Gastroesophageal sphincter (tissue), 3 donors: ENCODE results near the gene NISCH.

Source experiments
- EP300 ChIP-seq: sonication (generic); formaldehyde crosslinking; IDR thresholded peaks from one replicate; pipeline ENCODE4 v1.6.1; 2017; ENCODE audit warnings: antibody characterized with exemption, mild to moderate bottlenecking
- POLR2A ChIP-seq, 2 donors: fragments of 450-650 bp; IDR thresholded peaks; one replicate each; pipeline ENCODE4 v1.6.1; 2017; ENCODE audit warnings: antibody characterized with exemption in 2 of 2, mild to moderate bottlenecking in 2 of 2, moderate library complexity in 1 of 2
- TF ChIP-seq, protein P1 (sequence below), 4 experiments: fragments of 200-600 bp in 2 of 4; fragments of 450-650 bp in 2 of 4; sonication (generic) in 1 of 4; IDR thresholded peaks; one replicate each; pipeline ENCODE4 v1.5.1; 2017 to 2019; ENCODE audit warnings: antibody characterized with exemption in 4 of 4, mild to moderate bottlenecking in 2 of 4, moderate library complexity in 2 of 4

DNA sequence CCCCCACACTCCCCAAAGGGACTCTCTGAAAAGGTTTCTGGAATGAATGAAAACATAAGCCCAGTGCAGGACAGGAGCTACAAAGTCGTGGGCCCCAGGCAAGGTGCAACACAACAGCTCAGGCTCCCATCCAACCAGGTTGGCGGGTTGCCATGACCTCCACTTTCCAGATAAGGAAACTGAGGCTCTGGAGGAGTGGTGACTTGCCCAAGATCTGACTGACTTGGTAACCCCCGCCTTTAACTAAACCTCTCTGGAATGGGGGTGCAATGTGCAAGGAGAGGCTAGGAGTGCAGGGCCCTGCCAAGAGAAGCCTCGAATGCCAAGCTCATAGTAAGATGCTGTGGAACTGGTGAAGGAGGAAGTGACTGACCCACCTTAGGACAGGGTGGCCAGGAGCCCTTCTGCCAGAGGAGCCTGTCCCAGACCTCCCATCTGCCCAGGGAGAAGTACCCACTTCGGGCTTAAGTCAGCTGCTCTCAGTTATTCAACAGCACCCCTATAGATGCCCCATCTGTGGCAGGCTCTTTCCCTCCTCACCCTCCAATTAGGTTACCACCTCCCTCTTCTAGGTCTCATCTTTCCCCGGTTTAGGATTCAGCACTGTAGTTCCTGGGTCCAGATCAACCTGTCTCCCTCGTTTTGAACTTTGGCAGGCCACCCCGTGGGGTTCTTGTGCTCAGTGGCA is 1.0 kb upstream of the NISCH start:
- TF ChIP-seq, protein P1, sequence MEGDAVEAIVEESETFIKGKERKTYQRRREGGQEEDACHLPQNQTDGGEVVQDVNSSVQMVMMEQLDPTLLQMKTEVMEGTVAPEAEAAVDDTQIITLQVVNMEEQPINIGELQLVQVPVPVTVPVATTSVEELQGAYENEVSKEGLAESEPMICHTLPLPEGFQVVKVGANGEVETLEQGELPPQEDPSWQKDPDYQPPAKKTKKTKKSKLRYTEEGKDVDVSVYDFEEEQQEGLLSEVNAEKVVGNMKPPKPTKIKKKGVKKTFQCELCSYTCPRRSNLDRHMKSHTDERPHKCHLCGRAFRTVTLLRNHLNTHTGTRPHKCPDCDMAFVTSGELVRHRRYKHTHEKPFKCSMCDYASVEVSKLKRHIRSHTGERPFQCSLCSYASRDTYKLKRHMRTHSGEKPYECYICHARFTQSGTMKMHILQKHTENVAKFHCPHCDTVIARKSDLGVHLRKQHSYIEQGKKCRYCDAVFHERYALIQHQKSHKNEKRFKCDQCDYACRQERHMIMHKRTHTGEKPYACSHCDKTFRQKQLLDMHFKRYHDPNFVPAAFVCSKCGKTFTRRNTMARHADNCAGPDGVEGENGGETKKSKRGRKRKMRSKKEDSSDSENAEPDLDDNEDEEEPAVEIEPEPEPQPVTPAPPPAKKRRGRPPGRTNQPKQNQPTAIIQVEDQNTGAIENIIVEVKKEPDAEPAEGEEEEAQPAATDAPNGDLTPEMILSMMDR (IDR thresholded peaks at IDR 0.05) = no peak
- TF ChIP-seq POLR2A (IDR thresholded peaks at IDR 0.05) (no peak), EP300 (no peak)
